ENCODE results near the gene ZNF414.

Gene ZNF414

DNA sequence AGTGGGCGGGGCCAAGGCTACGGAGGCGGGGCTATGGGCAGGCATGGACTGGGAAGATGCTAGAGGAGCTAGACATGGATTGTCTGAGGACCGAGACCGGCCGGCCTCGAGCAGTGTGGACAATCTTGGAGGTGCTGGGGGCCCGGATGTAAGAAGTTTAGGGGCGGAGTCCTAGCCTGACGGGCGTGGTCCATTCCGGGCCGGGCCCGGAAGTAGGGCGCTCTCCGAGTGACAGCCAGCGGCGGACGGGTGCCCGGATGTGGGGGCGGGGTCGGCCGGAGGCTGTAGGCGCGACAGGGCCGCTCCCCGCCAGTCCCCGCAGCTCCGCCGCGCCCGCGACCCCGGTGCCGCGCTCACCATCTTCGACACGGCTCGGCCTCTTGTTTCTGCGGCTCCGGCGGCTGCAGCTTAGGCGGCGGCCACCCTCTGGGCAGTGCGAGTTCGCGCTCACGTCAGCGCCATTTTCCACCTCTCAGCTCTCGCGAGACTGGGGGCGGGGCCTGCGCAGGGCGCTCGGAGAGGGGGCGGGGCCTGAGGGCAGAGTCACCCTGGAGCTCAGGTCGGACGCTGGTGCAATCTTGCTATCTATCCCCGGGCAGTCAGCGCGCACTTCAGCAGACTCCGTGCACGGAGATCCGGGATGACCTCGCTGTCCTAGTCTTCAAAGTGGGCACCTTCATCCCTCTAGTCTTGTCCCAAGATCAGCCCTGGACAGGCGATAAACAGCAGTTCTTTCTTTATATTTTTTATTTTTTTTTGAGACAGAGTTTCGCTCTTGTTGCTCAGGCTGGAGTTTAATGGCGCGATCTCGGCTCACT lies at the start of gene ZNF414 (continued):
- TF ChIP-seq, protein P1, sequence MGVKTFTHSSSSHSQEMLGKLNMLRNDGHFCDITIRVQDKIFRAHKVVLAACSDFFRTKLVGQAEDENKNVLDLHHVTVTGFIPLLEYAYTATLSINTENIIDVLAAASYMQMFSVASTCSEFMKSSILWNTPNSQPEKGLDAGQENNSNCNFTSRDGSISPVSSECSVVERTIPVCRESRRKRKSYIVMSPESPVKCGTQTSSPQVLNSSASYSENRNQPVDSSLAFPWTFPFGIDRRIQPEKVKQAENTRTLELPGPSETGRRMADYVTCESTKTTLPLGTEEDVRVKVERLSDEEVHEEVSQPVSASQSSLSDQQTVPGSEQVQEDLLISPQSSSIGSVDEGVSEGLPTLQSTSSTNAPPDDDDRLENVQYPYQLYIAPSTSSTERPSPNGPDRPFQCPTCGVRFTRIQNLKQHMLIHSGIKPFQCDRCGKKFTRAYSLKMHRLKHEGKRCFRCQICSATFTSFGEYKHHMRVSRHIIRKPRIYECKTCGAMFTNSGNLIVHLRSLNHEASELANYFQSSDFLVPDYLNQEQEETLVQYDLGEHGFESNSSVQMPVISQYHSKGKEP (tag by site-specific recombination; IDR thresholded peaks at IDR 0.05), result no peak
- TF ChIP-seq ZFP69B (tag by site-specific recombination; IDR thresholded peaks at IDR 0.05), result no peak
- peak; percentile 79 for TF ChIP-seq ZFHX2 (tag by site-specific recombination; conservative IDR thresholded peaks at IDR 0.05)
- peak; percentile 42; the same call in 1 of the 2 replicates for TF ChIP-seq SCRT2 (tag by site-specific recombination; IDR thresholded peaks at IDR 0.05)
- no peak for TF ChIP-seq ZNF23 (tag by site-specific recombination; IDR thresholded peaks at IDR 0.05; ENCODE audit: borderline replicate concordance)
- TF ChIP-seq ZNF202 (tag by site-specific recombination; IDR thresholded peaks at IDR 0.05; ENCODE audit: borderline replicate concordance), result no peak
- TF ChIP-seq ZNF341 (tag by site-specific recombination; IDR thresholded peaks at IDR 0.05; ENCODE audit: low read depth), result peak; percentile 35; the same call in 1 of the 2 replicates
- TF ChIP-seq, protein P2, sequence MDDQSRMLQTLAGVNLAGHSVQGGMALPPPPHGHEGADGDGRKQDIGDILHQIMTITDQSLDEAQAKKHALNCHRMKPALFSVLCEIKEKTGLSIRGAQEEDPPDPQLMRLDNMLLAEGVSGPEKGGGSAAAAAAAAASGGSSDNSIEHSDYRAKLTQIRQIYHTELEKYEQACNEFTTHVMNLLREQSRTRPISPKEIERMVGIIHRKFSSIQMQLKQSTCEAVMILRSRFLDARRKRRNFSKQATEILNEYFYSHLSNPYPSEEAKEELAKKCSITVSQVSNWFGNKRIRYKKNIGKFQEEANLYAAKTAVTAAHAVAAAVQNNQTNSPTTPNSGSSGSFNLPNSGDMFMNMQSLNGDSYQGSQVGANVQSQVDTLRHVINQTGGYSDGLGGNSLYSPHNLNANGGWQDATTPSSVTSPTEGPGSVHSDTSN (CRISPR knock-in tag; IDR thresholded peaks at IDR 0.05), result no peak
- TF ChIP-seq, protein P3, sequence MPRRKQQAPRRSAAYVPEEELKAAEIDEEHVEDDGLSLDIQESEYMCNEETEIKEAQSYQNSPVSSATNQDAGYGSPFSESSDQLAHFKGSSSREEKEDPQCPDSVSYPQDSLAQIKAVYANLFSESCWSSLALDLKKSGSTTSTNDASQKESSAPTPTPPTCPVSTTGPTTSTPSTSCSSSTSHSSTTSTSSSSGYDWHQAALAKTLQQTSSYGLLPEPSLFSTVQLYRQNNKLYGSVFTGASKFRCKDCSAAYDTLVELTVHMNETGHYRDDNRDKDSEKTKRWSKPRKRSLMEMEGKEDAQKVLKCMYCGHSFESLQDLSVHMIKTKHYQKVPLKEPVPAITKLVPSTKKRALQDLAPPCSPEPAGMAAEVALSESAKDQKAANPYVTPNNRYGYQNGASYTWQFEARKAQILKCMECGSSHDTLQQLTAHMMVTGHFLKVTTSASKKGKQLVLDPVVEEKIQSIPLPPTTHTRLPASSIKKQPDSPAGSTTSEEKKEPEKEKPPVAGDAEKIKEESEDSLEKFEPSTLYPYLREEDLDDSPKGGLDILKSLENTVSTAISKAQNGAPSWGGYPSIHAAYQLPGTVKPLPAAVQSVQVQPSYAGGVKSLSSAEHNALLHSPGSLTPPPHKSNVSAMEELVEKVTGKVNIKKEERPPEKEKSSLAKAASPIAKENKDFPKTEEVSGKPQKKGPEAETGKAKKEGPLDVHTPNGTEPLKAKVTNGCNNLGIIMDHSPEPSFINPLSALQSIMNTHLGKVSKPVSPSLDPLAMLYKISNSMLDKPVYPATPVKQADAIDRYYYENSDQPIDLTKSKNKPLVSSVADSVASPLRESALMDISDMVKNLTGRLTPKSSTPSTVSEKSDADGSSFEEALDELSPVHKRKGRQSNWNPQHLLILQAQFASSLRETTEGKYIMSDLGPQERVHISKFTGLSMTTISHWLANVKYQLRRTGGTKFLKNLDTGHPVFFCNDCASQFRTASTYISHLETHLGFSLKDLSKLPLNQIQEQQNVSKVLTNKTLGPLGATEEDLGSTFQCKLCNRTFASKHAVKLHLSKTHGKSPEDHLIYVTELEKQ (tag by site-specific recombination; IDR thresholded peaks at IDR 0.05; ENCODE audit: borderline replicate concordance), result no peak
- no peak for TF ChIP-seq ZNF626 (tag by site-specific recombination; IDR thresholded peaks at IDR 0.05)
- peak; percentile 62; the same call in 1 of the 2 replicates for TF ChIP-seq ZNF324 (tag by site-specific recombination; IDR thresholded peaks at IDR 0.05)
- TF ChIP-seq, protein P4, sequence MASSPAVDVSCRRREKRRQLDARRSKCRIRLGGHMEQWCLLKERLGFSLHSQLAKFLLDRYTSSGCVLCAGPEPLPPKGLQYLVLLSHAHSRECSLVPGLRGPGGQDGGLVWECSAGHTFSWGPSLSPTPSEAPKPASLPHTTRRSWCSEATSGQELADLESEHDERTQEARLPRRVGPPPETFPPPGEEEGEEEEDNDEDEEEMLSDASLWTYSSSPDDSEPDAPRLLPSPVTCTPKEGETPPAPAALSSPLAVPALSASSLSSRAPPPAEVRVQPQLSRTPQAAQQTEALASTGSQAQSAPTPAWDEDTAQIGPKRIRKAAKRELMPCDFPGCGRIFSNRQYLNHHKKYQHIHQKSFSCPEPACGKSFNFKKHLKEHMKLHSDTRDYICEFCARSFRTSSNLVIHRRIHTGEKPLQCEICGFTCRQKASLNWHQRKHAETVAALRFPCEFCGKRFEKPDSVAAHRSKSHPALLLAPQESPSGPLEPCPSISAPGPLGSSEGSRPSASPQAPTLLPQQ (tag by site-specific recombination; IDR thresholded peaks at IDR 0.05), result 0 out of 2 replicates have a peak, but pooled peaks have one; percentile 58
- TF ChIP-seq HOXC10 (CRISPR knock-in tag; IDR thresholded peaks at IDR 0.05), result 0 out of 2 replicates have a peak, but pooled peaks have one; percentile 51
- TF ChIP-seq SP2 (tag by site-specific recombination; IDR thresholded peaks at IDR 0.05), result peak; percentile 90
- TF ChIP-seq, protein P5, sequence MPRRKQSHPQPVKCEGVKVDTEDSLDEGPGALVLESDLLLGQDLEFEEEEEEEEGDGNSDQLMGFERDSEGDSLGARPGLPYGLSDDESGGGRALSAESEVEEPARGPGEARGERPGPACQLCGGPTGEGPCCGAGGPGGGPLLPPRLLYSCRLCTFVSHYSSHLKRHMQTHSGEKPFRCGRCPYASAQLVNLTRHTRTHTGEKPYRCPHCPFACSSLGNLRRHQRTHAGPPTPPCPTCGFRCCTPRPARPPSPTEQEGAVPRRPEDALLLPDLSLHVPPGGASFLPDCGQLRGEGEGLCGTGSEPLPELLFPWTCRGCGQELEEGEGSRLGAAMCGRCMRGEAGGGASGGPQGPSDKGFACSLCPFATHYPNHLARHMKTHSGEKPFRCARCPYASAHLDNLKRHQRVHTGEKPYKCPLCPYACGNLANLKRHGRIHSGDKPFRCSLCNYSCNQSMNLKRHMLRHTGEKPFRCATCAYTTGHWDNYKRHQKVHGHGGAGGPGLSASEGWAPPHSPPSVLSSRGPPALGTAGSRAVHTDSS (tag by site-specific recombination; IDR thresholded peaks at IDR 0.05), result no peak
- TF ChIP-seq KLF8 (tag by site-specific recombination; IDR thresholded peaks at IDR 0.05), result peak; percentile 85
- TF ChIP-seq, protein P6, sequence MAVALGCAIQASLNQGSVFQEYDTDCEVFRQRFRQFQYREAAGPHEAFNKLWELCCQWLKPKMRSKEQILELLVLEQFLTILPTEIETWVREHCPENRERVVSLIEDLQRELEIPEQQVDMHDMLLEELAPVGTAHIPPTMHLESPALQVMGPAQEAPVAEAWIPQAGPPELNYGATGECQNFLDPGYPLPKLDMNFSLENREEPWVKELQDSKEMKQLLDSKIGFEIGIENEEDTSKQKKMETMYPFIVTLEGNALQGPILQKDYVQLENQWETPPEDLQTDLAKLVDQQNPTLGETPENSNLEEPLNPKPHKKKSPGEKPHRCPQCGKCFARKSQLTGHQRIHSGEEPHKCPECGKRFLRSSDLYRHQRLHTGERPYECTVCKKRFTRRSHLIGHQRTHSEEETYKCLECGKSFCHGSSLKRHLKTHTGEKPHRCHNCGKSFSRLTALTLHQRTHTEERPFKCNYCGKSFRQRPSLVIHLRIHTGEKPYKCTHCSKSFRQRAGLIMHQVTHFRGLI (tag by site-specific recombination; IDR thresholded peaks at IDR 0.05), result no peak
- TF ChIP-seq ZNF24 (tag by site-specific recombination; IDR thresholded peaks at IDR 0.05), result 0 out of 2 replicates have a peak, but pooled peaks have one; percentile 65
- TF ChIP-seq, protein P7, sequence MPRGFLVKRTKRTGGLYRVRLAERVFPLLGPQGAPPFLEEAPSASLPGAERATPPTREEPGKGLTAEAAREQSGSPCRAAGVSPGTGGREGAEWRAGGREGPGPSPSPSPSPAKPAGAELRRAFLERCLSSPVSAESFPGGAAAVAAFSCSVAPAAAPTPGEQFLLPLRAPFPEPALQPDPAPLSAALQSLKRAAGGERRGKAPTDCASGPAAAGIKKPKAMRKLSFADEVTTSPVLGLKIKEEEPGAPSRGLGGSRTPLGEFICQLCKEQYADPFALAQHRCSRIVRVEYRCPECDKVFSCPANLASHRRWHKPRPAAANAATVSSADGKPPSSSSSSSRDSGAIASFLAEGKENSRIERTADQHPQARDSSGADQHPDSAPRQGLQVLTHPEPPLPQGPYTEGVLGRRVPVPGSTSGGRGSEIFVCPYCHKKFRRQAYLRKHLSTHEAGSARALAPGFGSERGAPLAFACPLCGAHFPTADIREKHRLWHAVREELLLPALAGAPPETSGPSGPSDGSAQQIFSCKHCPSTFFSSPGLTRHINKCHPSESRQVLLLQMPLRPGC (tag by site-specific recombination; IDR thresholded peaks at IDR 0.05), result peak; percentile 18; the same call in 1 of the 2 replicates
- peak; percentile 51; the same call in 1 of the 2 replicates for TF ChIP-seq ZNF660 (tag by site-specific recombination; IDR thresholded peaks at IDR 0.05)
- peak; percentile 56; the same call in 1 of the 2 replicates for TF ChIP-seq KLF7 (tag by site-specific recombination; IDR thresholded peaks at IDR 0.05; ENCODE audit: borderline replicate concordance)
- TF ChIP-seq ZNF184 (tag by site-specific recombination; IDR thresholded peaks at IDR 0.05), result peak; percentile 14; the same call in 1 of the 2 replicates
- TF ChIP-seq, protein P8, sequence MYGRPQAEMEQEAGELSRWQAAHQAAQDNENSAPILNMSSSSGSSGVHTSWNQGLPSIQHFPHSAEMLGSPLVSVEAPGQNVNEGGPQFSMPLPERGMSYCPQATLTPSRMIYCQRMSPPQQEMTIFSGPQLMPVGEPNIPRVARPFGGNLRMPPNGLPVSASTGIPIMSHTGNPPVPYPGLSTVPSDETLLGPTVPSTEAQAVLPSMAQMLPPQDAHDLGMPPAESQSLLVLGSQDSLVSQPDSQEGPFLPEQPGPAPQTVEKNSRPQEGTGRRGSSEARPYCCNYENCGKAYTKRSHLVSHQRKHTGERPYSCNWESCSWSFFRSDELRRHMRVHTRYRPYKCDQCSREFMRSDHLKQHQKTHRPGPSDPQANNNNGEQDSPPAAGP (tag by site-specific recombination; IDR thresholded peaks at IDR 0.05), result peak; percentile 64; the same call in 1 of the 2 replicates
- peak; percentile 75; the same call in 1 of the 2 replicates for TF ChIP-seq ZNF561 (tag by site-specific recombination; IDR thresholded peaks at IDR 0.05; ENCODE audit: borderline replicate concordance)
